Osteocyte (in vitro differentiated cells): ENCODE measurements around the gene GPR150. TPM values are rescaled to one million over a fixed set of nuclear protein-coding genes. Genes with fewer than 3 reads are reported as not detected.

ENCODE experiments used
- DNase-seq: peaks from one replicate; pipeline ENCODE4 v3.0.0; 2021; ENCODE audit warnings: mixed read lengths; ENCODE audit not compliant: unreplicated experiment; ENCODE audit errors: extremely low spot score
- H3K27ac Mint-ChIP-seq: one replicate; pipeline ENCODE4 v1.8.0; 2021; ENCODE audit warnings: mild to moderate bottlenecking, mixed read lengths; ENCODE audit not compliant: unreplicated experiment
- H3K27me3 Mint-ChIP-seq: one replicate; pipeline ENCODE4 v1.8.0; 2021; ENCODE audit warnings: mixed read lengths; ENCODE audit not compliant: unreplicated experiment
- H3K36me3 Mint-ChIP-seq: one replicate; pipeline ENCODE4 v1.8.0; 2021; ENCODE audit warnings: mixed read lengths; ENCODE audit not compliant: unreplicated experiment
- H3K4me1 Mint-ChIP-seq: one replicate; pipeline ENCODE4 v1.8.0; 2021; ENCODE audit warnings: mixed read lengths; ENCODE audit not compliant: unreplicated experiment
- H3K4me3 Mint-ChIP-seq: one replicate; pipeline ENCODE4 v1.8.0; 2021; ENCODE audit warnings: mild to moderate bottlenecking, moderate library complexity, mixed read lengths; ENCODE audit not compliant: unreplicated experiment
- H3K9me3 Mint-ChIP-seq: one replicate; pipeline ENCODE4 v1.8.0; 2021; ENCODE audit warnings: mixed read lengths; ENCODE audit not compliant: unreplicated experiment
- total RNA-seq: library from RNA; stranded (reverse); gene quantifications from 2 replicates; pipeline ENCODE4 v1.2.1, GENCODE V29; 2021
- TF ChIP-seq, protein P1 (sequence below): fragments of 200-600 bp; sonication (generic); IDR thresholded peaks from 2 replicates; pipeline ENCODE4 v1.5.0; 2021; ENCODE audit warnings: antibody characterized with exemption, mild to moderate bottlenecking, moderate library complexity

The GPR150 gene
- total RNA-seq, 1 donor from 2014 or later = 0.21 TPM

DNA sequence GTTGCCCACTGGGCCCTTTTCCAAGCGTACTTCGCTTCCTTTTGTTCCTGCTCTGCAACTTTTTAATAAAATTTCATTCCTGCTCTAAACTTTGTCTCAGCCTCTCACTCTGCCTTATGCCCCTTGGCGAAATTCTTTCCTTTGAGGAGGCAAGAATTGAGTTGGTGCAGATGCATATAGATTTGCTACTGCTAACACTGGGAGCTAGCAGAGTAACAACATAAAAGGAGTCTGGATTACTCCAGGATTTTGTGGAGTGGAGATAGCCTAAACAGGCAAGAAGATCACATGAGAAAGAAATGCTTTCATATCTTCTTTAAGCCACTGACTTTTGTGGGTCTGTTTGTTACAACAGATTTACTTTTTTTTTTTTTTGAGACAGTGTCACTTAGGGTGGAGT is 13.8 kb downstream of the GPR150 start:
- H3K27ac Mint-ChIP-seq = no peak overlapping the region
- H3K9me3 Mint-ChIP-seq = peaks cover 5% of the 10 kb centered on the region
- no peaks in the 10 kb centered on the region for H3K36me3 Mint-ChIP-seq
- TF ChIP-seq, protein P1, sequence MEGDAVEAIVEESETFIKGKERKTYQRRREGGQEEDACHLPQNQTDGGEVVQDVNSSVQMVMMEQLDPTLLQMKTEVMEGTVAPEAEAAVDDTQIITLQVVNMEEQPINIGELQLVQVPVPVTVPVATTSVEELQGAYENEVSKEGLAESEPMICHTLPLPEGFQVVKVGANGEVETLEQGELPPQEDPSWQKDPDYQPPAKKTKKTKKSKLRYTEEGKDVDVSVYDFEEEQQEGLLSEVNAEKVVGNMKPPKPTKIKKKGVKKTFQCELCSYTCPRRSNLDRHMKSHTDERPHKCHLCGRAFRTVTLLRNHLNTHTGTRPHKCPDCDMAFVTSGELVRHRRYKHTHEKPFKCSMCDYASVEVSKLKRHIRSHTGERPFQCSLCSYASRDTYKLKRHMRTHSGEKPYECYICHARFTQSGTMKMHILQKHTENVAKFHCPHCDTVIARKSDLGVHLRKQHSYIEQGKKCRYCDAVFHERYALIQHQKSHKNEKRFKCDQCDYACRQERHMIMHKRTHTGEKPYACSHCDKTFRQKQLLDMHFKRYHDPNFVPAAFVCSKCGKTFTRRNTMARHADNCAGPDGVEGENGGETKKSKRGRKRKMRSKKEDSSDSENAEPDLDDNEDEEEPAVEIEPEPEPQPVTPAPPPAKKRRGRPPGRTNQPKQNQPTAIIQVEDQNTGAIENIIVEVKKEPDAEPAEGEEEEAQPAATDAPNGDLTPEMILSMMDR = no peak
- peaks cover 16% of the 10 kb centered on the region for H3K4me1 Mint-ChIP-seq
- no peak overlapping the region for H3K4me3 Mint-ChIP-seq
- H3K27me3 Mint-ChIP-seq = peaks cover 11% of the 10 kb centered on the region
- no peak for DNase-seq

DNA sequence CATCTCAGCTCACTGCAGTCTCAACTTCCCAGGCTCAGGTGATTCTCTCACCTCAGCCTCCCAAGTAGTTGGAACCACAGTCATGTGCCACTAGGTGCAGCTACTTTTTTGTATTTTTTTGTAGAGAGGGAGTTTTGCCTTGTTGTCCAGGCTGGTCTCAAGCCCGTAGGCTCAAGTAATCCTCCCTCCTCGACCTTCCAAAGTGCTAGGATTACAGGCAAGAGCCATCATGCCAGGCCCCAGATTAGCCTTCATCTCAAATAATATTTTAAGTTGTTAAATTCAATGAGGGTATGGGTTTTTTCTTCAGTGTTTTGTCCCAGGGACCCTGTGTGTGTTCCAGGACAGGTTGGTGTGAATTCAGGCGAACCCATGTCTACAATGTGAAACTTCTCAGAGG is 14.2 kb downstream of the GPR150 start:
- TF ChIP-seq, protein P1 = no peak
- H3K9me3 Mint-ChIP-seq = peaks cover 5% of the 10 kb centered on the region
- H3K36me3 Mint-ChIP-seq = no peaks in the 10 kb centered on the region
- peaks cover 16% of the 10 kb centered on the region for H3K4me1 Mint-ChIP-seq
- DNase-seq = no peak
- no peak overlapping the region for H3K27ac Mint-ChIP-seq
- H3K4me3 Mint-ChIP-seq = no peak overlapping the region
- H3K27me3 Mint-ChIP-seq = peaks cover 12% of the 10 kb centered on the region

DNA sequence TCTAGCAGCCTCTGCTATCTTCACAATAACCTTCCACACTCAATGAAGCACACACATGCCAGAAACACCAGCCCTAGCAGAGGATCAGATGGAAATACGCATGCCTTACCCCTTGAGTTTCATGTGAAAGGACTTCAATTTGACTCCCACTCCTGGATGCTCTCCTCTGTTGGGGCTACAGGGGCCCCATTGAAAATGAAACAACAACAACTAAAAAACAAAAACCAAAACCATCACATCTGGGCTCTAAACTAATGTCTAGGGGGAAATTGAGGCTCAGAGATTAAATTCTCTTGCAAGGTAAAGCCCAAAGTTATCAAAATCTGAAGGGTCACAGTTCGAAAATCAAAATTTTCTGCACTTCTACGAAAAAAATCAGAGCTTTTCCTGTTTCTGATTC is 18.7 kb downstream of the GPR150 start:
- Mint-ChIP-seq H3K27me3 (peaks cover 12% of the 10 kb centered on the region), H3K36me3 (no peaks in the 10 kb centered on the region), H3K27ac (no peak overlapping the region), H3K4me3 (no peak overlapping the region), H3K9me3 (no peaks in the 10 kb centered on the region), H3K4me1 (no peaks in the 10 kb centered on the region)
- TF ChIP-seq, protein P1 = no peak
- no peak for DNase-seq

DNA sequence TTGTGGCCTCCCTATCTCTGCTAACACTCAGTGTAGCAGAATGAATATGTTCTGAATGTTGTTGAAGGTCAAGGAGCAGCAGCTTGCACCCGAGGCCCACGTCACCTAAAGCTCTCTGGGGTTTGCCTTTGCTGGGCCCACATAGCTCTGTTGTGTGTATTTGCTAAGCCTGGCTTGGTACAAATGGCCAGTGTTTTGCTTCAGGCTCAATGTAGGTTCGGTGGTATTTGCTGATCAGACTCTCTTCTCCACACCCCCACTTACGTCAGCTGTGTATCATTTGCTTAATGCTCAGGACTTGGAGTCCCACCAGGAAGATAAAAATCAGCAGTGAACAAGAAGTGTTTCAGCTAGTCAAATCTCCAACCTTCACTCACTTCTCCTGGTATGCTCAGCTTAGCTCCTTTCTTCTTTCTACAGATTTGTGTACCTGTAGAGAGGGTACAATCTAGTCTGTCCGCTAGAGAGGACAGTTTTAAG is 21.9 kb downstream of the GPR150 start:
- Mint-ChIP-seq H3K4me3 (no peak overlapping the region), H3K27me3 (peaks cover 9% of the 10 kb centered on the region), H3K27ac (no peak overlapping the region), H3K9me3 (no peaks in the 10 kb centered on the region), H3K36me3 (no peaks in the 10 kb centered on the region), H3K4me1 (peaks cover 2% of the 10 kb centered on the region)
- TF ChIP-seq, protein P1 = no peak
- DNase-seq = no peak

DNA sequence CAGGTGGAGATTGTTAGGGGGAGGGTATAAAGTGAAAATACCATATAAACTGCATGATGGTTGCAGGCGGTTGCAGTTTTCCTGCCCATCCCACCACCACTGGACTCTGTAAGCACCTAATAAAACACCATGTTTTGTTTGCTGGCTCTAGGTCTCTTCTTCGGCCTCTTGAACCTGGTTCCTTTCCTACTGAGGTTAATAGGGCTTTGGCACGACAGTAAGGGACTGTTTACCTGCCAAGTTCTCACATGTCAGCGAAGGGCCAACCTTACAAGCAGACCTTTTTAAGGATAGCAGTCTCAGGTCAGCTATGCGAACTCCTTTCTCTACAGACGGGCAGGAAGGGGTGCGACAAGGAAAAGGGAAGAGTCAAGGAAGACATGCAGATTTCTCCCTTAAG is 23.3 kb downstream of the GPR150 start:
- Mint-ChIP-seq H3K27ac (no peak overlapping the region), H3K36me3 (no peaks in the 10 kb centered on the region), H3K9me3 (no peaks in the 10 kb centered on the region), H3K27me3 (peaks cover 6% of the 10 kb centered on the region), H3K4me3 (no peak overlapping the region), H3K4me1 (peaks cover 10% of the 10 kb centered on the region)
- TF ChIP-seq, protein P1 = no peak
- DNase-seq = no peak
